GM18520 (cell line): ENCODE data around the gene CREBBP.

Source experiments
- ATAC-seq: cut with Tn5 transposase; IDR thresholded peaks from one replicate; pipeline ENCODE4 v1.9.1; 2021; ENCODE audit not compliant: unreplicated experiment

The CREBBP gene

DNA sequence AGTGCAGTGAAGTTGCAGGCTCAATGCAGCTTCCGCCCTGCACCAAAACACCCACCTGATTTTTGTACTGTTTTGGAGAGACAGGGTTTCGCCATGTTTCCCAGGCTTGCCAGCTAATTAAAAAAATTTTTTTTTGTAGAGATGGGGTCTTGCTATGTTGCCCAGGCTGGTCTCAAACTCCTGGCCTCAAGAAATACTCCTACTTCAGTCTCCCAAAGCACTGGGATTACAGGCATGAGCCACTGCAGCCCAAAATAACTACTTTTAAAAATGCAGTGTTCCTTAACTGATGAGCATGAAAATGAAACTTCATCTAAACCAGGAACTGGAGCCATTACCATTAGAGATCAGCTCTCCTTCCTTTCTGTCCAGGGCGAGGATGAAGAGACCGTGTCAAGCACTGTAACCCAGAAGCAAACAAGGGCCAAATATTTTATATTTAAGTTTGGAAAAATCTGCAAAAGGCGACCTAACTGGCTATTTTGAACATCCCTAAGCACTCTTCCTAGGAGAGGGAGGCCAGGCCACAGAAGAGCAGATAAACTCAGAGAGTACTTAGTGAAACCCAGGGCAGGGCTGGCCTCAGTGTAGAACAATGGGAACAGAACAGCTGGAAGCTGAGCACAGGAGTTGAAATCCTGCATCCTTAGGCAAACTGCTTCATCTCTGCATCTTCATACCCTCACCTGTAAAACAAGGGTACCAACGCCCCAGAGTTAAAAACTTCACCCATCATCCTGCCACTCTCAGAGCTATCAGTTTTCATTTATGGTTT, 24.0 kb downstream of the CREBBP start:
- no peak for ATAC-seq

DNA sequence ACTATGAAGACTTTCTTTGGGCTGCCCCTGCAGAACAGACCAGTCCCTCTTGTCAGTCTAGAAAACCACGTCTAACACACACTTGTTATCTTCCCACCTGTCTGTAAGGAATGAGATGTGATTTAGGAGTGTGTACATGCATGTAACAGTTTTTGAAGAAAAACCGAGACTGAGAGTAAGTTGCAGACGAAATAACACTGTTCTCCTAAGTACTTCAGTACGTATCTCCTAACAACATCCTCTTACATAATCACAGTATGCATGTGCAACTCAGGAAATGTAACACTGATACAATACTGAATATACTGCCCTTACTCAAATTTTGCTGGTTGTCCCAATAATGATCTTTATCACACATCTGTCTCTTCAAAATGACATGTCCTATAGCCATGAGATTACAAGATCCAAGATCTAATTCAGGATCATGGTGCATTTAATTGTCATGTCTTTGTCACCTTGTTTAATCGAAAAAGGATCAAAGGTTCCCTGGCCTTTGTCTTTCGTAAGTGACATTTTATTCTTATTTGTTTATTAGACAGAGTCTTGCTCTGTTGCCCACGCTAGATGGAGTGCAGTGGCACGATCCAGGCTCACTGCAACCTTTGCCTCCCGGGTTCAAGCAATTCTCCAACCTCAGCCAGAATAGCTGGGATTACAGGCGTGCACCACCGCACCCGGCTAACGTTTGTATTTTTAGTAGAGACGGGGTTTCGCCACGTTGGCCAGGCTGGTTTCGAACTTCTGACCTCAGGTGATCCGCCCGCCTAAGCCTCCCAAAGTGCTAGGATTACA, 25.6 kb downstream of the CREBBP start:
- ATAC-seq, result no peak

DNA sequence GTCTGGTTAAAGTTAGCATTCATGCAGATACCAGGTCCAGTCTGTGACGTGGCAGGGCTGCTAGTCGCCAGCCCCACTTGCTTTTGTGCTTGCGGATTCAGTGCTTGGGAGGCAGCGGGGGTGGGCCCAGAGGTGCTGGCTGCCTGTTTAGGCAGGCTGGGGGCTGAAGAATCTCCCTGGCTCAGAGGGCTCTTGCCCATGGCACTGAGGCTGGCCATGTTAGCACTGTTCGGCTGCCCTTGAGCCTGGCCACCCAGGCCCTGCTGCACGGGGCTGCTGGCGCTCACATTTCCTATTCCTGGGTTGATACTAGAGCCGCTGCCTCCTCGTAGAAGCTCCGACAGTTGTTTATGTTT, 30.0 kb downstream of the CREBBP start:
- ATAC-seq, result no peak

DNA sequence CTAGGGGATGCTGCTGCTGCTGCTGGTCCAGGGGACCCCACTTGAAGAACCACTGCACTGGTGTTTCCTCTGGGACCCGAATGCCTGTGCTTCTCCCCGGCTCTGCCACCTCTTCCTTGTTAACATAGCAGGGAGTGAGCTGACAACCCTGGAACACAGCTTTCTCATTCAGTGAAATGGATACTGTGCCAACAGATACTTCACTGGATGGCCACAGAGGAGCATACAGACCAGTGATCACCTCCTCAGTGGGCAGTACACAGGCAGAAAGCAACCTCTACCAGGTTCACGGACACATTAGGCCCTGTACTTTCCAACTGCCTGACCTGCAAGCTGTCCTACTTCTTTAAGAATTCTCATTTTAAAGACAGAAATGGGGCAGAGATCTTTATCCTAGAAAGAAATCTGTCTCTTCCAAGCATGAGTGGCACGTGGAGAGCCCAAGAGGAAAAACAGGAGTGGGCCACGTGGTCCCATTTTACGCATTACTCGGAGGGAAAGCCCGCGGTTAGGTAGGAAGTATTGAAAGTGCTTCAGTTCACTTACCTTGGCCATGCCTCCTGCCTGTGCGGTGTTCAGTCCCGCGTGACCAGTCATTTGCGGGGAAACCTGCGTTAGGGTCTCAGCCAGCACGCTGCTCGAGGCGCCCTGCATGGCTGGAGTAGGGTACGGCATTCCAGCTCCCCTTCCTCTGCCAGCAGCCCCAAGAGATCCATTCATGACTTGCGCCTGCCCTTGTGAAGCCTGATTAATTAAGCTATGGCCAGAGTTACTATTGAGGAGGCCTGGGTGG, 30.6 kb downstream of the CREBBP start:
- no peak for ATAC-seq

DNA sequence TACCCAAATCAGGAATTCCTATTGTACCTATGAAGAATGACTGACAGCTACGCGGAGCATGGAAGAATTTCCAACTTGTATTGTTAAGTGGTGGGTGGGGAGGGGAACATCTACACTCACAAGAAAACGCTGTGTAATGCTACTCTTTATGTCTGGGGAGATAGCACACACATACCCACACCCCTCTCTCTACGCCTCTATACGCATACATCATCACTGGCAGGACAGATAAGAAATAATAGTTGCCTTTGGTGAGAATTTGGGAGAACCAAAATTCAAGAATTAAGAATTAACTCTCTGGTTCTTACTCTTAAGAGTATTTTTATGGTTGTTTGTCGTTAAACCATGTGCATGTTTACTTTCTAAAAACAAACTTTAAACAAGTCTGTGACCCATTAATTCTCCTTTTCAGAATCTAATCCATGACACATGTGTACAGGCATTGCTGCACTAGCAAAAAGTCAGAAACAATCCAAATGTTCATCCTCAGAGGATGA, 33.9 kb downstream of the CREBBP start:
- ATAC-seq, result no peak

DNA sequence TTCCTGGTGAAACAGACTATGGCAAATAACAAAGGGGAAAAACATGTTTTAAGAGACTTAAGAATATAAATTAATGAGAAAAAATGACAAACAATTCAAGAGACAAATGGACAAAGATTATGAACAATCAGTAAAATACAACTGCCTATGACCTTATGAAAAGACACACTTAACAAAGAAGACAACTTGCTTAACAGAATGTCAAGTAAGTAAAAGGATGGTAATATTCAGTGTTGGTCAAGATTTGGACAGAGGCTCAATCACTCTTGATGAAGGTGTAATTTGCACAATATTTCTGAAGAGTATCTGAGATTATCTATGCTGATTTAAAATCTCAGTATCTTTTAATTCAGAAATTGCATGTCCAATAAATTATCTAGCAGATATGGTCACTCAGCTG, 34.4 kb downstream of the CREBBP start:
- no peak for ATAC-seq

DNA sequence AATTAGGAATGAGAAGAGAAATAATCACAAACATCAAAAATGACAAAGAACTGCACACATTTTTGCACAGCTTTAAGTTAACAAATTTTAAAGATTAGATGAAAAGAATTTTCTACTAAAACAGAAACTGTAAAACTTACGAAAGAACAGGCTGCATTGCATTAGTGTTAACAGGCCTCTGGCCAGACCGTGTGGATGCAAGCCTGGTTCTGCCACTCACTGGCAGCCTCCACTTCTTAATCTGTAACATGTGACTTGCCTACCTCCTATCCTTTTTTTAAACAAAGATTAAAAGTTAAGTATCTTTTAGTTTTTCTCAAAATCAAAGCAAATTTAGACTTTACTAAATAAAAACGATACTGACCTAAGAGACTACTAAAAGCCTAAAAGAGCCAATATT, 37.5 kb downstream of the CREBBP start:
- ATAC-seq, result no peak

DNA sequence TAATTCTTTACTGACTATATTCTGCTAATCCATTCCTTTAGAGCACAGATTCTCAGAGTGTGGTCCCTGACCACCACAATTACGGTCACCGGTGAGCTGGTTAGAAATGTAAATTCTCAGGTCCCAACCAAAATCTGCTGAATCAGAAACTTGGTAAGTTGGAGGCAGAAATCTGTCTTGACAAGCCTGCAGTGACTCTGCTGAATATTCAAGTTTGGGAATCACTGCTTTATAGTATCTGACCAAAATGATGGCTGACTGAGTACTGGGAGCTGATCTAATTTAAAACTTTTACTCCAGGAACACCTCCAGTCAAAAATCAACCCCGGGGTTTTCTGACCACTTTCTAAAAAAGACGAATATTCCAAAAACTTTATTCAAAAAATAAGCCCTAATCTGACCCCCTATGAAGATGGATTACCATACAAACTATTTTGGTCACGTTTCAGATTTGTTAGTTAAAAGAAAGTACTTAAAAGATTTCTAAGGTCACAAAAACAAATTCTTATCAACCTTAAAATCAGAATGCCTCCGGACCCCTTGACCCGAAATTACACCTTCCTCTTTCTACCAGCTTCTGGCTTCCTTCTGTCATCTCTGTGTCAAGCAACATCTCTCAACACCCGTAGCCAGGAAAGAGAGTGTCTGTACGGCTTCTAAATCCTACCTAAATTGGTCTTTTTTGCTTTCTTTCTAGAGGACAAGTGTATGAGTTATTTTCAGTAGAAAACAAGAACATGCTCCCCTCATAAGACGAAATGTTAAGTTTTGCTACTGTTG, 38.6 kb downstream of the CREBBP start:
- no peak for ATAC-seq

DNA sequence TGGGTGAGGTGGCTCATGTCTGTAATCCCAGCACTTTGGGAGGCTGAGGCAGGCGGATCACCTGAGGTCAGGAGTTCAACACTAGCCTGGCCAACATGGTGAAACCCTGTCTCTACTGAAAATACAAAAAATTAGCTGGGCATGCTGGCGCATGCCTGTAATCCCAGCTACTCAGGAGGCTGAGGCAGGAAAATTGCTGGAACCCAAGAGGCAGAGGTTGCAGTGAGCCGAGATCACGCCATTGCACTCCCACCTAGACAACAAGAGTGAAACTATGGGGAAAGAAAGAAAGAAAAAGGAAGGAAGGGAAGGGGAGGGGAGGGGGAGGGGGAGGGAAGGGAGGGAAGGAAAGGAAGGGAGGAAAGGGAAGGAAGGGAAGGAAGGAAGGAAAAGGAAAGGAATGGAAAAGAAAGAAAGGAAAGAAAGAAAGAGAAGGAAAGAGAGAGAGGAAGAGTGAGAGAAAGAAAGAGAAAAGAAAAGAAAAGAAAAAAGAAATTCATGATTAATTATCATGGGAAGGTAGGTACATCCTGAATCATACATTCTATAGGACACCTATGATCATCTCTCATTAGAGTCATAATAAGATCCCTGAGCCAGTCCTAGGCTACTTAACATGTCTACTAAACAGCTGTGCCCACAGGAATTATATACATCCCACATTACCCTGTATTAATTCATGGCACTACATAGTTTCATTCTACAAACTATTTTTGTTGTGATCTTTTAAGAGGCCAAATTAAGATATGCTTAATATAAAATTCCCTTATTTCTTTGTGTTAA, 40.9 kb downstream of the CREBBP start:
- ATAC-seq, result no peak

DNA sequence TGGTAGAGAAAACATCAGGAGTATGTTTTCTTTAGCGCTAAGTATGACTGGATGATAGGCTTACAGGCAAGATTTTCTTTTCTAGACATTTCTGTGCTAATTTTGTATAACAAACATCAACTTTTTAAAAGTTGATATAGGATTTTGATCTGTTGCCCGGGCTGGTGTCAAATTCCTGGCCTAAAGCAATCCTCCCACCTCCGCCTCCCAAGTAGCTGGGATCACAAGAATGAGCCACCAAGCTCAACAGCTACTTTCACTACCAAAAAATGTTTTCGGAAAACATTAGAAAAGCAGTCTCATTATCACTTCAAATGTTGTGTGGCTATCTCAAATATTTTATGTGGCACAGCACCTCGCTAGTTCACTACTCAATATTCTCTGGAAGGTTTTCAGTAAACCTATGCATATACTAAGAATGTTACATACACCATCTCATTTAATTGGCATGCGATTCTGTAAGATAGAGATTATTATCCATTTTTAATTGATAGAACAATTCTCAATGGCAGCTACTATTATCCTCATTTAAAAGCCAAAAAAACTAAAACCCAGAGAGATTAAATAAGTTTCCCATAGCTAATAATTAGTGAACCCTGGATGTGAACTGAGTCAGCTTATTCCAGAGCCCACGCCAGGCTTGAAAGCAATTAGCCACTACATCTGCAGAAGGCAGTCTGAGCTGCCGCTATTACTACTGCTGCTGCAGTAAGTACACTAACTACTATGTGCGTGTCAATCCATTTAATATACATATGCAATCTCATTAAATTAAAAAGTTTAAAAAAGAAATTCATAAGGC, 41.7 kb downstream of the CREBBP start:
- ATAC-seq, result no peak

DNA sequence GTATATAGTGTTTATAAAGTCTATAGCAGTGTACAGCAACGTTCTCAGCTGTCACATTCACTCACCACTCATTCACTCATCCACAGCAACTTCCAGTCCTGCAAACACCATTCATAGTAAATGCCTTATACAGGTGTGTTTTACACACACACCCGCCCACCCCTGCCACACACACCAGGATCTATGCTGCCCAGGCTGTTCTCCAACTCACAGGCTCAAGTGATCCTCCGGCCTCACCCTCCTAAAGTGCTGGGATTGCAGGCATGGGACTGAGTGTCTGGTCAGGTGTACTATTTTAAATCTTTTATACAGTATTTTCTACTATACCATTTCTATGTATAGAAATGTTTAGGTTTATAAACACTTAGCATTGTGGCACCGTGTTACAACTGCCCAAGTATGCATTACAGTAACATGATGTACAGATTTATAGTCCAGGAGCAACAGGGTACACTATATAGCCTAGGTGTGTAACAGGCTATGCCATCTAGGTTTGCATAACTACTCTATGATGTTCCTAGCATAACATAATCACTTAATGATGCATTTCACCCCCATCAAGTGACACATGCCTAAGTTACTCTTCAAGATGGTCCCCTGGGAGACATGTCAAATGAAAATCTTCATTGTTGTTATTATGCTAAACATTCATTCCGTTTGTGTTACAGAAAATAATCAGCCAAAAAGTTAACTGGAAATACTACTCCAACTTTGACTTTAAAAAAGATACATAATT, 42.5 kb downstream of the CREBBP start:
- no peak for ATAC-seq

DNA sequence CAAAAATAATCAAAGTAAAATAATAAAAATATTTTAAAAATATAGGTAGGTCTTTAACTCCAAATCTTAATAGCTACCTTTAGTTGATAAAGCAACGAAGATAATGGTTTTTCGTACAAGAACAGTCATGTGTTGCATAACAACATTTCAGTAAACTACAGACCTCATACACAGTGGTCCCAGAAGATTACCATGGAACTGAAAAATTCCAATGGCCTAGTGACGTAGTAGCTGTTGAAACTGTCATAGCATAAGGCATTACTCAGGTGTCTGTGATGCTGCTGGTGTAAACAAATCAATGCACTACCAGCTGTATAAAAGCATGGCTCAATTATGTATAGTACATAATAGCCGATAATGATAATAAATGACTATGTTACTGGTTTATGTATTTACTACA, 43.9 kb downstream of the CREBBP start:
- ATAC-seq, result no peak

DNA sequence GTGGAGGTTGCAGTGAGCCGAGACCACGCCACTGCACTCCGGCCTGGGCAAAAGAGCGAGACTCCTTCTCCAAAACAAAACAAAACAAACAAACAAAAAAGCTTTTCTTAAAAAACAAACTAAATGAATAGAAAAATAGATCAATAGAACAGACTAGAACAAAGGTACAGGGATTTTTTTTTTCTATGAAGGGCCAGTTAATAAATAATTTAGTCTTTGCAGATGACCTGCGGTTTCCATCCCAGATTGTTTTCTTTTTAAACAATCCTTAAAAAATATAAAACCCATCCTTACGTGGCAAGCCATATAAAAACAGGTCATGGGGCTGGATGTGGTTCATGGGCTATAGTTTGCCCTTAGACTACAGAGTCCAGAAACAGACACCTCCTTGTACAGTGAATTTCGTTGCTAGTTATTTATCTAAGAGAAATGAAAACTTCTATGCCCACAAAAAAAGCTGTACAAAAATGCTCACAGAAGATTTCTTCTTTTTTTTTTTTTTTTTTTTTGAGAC, 45.4 kb downstream of the CREBBP start:
- no peak for ATAC-seq

DNA sequence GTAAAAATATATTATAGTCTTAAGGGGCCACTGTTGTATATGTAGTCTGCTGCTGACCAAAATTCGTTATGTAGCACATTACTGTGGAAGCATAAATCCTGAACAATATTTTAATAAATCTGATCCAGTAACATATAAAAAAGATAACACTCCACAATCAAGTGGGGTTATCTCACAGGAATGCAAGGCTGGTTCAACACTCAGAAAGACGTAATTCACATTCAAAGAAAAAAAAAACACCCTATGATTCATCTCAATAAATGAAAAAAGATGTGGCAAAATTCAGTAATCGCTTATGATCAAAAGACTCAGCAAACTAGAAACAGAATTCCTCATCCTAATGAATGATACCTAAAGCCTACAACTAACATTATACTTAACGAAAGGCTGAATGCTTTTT, 47.8 kb downstream of the CREBBP start:
- no peak for ATAC-seq

DNA sequence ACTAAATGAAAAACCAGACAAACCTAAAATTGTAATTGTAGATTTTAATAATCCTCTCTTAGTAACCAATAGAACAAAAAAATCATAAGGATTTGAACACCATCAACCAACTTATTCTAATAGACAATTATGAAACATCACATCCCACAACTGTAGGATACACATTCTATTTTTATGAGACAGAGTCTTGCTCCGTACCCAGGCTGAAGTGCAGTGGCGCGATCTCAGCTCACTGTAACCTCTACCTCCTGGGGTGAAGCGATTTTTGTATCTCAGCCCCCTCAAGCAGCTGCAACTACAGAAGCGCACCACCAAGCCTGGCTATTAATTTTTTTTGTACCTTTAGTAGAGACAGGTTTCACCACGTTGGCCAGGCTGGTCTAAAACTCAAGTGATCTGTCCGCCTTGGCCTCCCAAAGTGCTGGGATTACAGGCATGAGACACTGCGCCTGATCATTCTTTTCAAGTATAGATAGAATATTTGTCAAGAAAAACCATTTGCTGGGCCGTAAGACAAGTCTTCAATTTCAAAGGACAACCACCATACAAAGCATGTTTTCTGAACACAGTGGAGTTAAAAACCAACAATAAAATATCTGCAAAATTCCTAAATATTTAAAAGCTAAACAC, 49.8 kb downstream of the CREBBP start:
- ATAC-seq, result no peak

DNA sequence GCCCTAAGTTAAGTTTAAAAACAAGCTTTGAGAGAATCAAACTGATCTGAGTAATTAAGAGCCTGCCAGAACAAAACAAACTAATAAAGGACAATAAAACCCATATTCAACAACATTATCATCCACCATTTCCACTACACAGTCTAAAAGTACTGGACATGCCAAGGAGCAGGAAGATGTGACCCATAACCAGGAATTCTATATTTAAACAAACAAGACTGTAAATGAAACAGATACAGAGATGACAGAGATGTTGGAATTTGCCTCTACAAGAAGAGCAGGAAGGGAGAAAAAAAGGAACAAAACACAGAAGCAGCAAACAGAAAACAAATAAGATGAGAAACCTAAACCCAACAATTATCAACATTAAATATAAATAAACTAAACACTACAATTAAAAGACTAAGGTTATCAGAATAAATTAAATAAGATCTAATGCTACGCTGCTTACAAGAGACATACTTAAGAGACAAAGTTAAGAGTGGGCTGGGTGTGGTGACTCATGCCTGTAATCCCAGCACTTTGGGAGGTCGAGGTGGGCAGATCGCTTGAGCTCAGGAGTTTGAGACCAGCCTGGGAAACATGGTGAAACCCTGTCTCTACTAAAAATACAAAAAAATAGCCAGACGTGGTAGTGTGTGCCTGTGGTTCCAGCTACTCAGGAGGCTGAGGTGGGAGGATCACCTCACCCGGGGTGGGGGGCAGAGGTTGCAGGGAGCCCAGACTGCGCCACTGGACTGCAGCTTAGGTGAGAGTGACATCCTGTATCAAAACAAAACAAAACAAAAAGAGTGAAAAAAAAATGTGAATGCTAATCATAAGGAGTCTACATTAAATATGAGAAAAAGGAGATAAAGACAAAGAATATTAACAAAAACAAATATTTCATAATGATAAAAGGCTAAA, 50.6 kb downstream of the CREBBP start:
- no peak for ATAC-seq

DNA sequence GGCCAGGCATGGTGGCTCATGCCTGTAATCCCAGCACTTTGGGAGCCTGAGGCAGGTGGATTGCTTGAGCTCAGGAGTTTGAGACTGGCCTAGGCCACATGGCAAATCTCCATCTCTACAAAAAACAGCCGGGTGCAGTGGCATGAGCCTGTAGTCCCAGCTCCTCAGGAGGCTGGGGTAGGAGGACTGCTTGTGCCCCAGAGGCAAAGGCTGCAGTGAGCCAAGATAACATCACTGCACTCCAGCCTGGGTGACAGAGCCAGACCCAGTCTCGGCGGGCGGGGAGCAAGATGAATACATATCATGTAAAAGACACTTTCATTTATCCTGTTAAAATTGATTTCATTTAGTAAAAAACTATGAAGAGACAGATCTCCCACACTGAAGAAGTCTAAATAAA, 54.6 kb downstream of the CREBBP start:
- ATAC-seq, result no peak
